Activated T-helper 17 cell treated with anti-CD3 and anti-CD28 coated beads, Interleukin-2, amount 50 U/mL, for 72 hours (primary cell): Measurements from ENCODE around the gene CDKAL1. TPM values are rescaled to one million over a fixed set of nuclear protein-coding genes. Genes with fewer than 3 reads are reported as not detected.
"Not testable (repeated sequence)": the region's sequence is repeated elsewhere in the genome, so short reads cannot be mapped to it uniquely, and the experiment has no call there.

Experiments used
- ATAC-seq: fragments of 150-1000 bp; cut with Tn5 transposase; replicated peaks from 2 replicates; pipeline ENCODE4 v1.10.0; 2021; ENCODE audit warnings: mild to moderate bottlenecking, moderate library complexity
- H3K27ac Mint-ChIP-seq: one replicate; pipeline ENCODE4 v1.8.0; 2022; ENCODE audit warnings: mixed read lengths
- H3K27me3 Mint-ChIP-seq: one replicate; pipeline ENCODE4 v1.8.0; 2022; ENCODE audit warnings: mixed read lengths
- H3K36me3 Mint-ChIP-seq: one replicate; pipeline ENCODE4 v1.8.0; 2022; ENCODE audit warnings: low read depth, mild to moderate bottlenecking, mixed read lengths
- H3K4me1 Mint-ChIP-seq: one replicate; pipeline ENCODE4 v1.8.0; 2022; ENCODE audit warnings: mixed read lengths
- H3K4me3 Mint-ChIP-seq: one replicate; pipeline ENCODE4 v1.8.0; 2022; ENCODE audit warnings: mild to moderate bottlenecking, mixed read lengths
- H3K9me3 Mint-ChIP-seq: one replicate; pipeline ENCODE4 v1.8.0; 2022; ENCODE audit warnings: mixed read lengths
- total RNA-seq, 2 donors: library from RNA; stranded (reverse); gene quantifications; one replicate each; pipeline ENCODE4 v1.2.3, GENCODE V29; 2022

CDKAL1 gene
- total RNA-seq: 10 to 100 TPM; 27.7 to 31.9 TPM

GRCh38 chr6:20534295-20535262 lies at the start of gene CDKAL1:
Gene CDKAL1, plus strand, starts transcription at chr6:20534457. Its CDS starts 11,894 bp downstream, at chr6:20546351.
- H3K27ac Mint-ChIP-seq: peak within 1 kb of the TSS; percentile 97
- no peaks in the 10 kb centered on the region for H3K27me3 Mint-ChIP-seq
- peaks cover 52% of the 10 kb centered on the region for H3K36me3 Mint-ChIP-seq
- peak; percentile 89 for ATAC-seq
- no peaks in the 10 kb centered on the region for H3K9me3 Mint-ChIP-seq
- H3K4me1 Mint-ChIP-seq: peaks cover 33% of the 10 kb centered on the region
- peak within 1 kb of the TSS; percentile 97 for H3K4me3 Mint-ChIP-seq

GRCh38 chr6:20486641-20487040 lies 47.6 kb upstream of the CDKAL1 start:
- H3K9me3 Mint-ChIP-seq: no peaks in the 10 kb centered on the region
- ATAC-seq: no peak
- peaks cover 97% of the 10 kb centered on the region for H3K36me3 Mint-ChIP-seq
- peaks cover 3% of the 10 kb centered on the region for H3K4me1 Mint-ChIP-seq
- H3K4me3 Mint-ChIP-seq: no peak overlapping the region
- H3K27ac Mint-ChIP-seq: no peak overlapping the region
- no peaks in the 10 kb centered on the region for H3K27me3 Mint-ChIP-seq

GRCh38 chr6:20487669-20488375 lies 46.4 kb upstream of the CDKAL1 start:
- H3K4me1 Mint-ChIP-seq: peaks cover 3% of the 10 kb centered on the region
- H3K27ac Mint-ChIP-seq: no peak overlapping the region

GRCh38 chr6:20490591-20490990 lies 43.7 kb upstream of the CDKAL1 start:
- Mint-ChIP-seq H3K36me3 (peaks cover 62% of the 10 kb centered on the region), H3K27me3 (no peaks in the 10 kb centered on the region)

More at GRCh38 chr6:20487669-20488375, 46.4 kb upstream of the CDKAL1 start:
- no peaks in the 10 kb centered on the region for H3K27me3 Mint-ChIP-seq
- H3K4me3 Mint-ChIP-seq: no peak overlapping the region
- ATAC-seq: no peak
- peaks cover 88% of the 10 kb centered on the region for H3K36me3 Mint-ChIP-seq
- no peaks in the 10 kb centered on the region for H3K9me3 Mint-ChIP-seq

GRCh38 chr6:20492099-20492498 lies 42.2 kb upstream of the CDKAL1 start:
- ATAC-seq: no peak
- no peak overlapping the region for H3K4me3 Mint-ChIP-seq
- H3K4me1 Mint-ChIP-seq: no peaks in the 10 kb centered on the region
- H3K27me3 Mint-ChIP-seq: no peaks in the 10 kb centered on the region
- no peak overlapping the region for H3K27ac Mint-ChIP-seq
- peaks cover 48% of the 10 kb centered on the region for H3K36me3 Mint-ChIP-seq
- H3K9me3 Mint-ChIP-seq: no peaks in the 10 kb centered on the region

More at GRCh38 chr6:20490591-20490990, 43.7 kb upstream of the CDKAL1 start:
- no peak for ATAC-seq
- no peak overlapping the region for H3K4me3 Mint-ChIP-seq
- H3K4me1 Mint-ChIP-seq: peaks cover 3% of the 10 kb centered on the region
- H3K27ac Mint-ChIP-seq: no peak overlapping the region
- H3K9me3 Mint-ChIP-seq: no peaks in the 10 kb centered on the region

- H3K4me1 Mint-ChIP-seq: no peaks in the 10 kb centered on the region
- H3K4me3 Mint-ChIP-seq: no peak overlapping the region
- no peak overlapping the region for H3K27ac Mint-ChIP-seq
- no peaks in the 10 kb centered on the region for H3K36me3 Mint-ChIP-seq
- no peaks in the 10 kb centered on the region for H3K9me3 Mint-ChIP-seq
- no peaks in the 10 kb centered on the region for H3K27me3 Mint-ChIP-seq
- no peak for ATAC-seq
Observed at GRCh38 chr6:20497216-20498040, 36.8 kb upstream of the CDKAL1 start.

GRCh38 chr6:20498041-20498385 lies 36.2 kb upstream of the CDKAL1 start:
- no peaks in the 10 kb centered on the region for H3K36me3 Mint-ChIP-seq
- H3K4me1 Mint-ChIP-seq: no peaks in the 10 kb centered on the region
- no peak for ATAC-seq
- no peaks in the 10 kb centered on the region for H3K27me3 Mint-ChIP-seq
- H3K4me3 Mint-ChIP-seq: no peak overlapping the region
- H3K27ac Mint-ChIP-seq: no peak overlapping the region
- no peaks in the 10 kb centered on the region for H3K9me3 Mint-ChIP-seq

- ATAC-seq: no peak
- no peaks in the 10 kb centered on the region for H3K9me3 Mint-ChIP-seq
- no peak overlapping the region for H3K4me3 Mint-ChIP-seq
Observed at GRCh38 chr6:20509212-20509611, 25.0 kb upstream of the CDKAL1 start.

GRCh38 chr6:20511852-20512251 lies 22.4 kb upstream of the CDKAL1 start:
- Mint-ChIP-seq H3K4me3 (no peak overlapping the region), H3K4me1 (no peaks in the 10 kb centered on the region), H3K27ac (no peak overlapping the region), H3K36me3 (no peaks in the 10 kb centered on the region), H3K27me3 (peaks cover 7% of the 10 kb centered on the region), H3K9me3 (no peaks in the 10 kb centered on the region)
- ATAC-seq: no peak

More at GRCh38 chr6:20509212-20509611, 25.0 kb upstream of the CDKAL1 start:
- no peak overlapping the region for H3K27ac Mint-ChIP-seq
- no peaks in the 10 kb centered on the region for H3K36me3 Mint-ChIP-seq
- H3K27me3 Mint-ChIP-seq: peaks cover 7% of the 10 kb centered on the region
- no peaks in the 10 kb centered on the region for H3K4me1 Mint-ChIP-seq

GRCh38 chr6:20525208-20525607 lies 9.0 kb upstream of the CDKAL1 start:
- H3K4me1 Mint-ChIP-seq: not testable (repeated sequence)

GRCh38 chr6:20529086-20529448 lies 5.2 kb upstream of the CDKAL1 start:
- not testable (repeated sequence) for H3K9me3 Mint-ChIP-seq, H3K4me1 Mint-ChIP-seq, H3K27ac Mint-ChIP-seq, H3K36me3 Mint-ChIP-seq, H3K27me3 Mint-ChIP-seq
- H3K4me3 Mint-ChIP-seq: peak overlapping the region; percentile 21
- peak; percentile 64 for ATAC-seq

More at GRCh38 chr6:20525208-20525607, 9.0 kb upstream of the CDKAL1 start:
- H3K4me3 Mint-ChIP-seq, H3K9me3 Mint-ChIP-seq, ATAC-seq, H3K27ac Mint-ChIP-seq, H3K36me3 Mint-ChIP-seq: not testable (repeated sequence)
- peaks cover 17% of the 10 kb centered on the region for H3K27me3 Mint-ChIP-seq

- no peak overlapping the region for H3K4me3 Mint-ChIP-seq
- no peak overlapping the region for H3K27ac Mint-ChIP-seq
Observed at GRCh38 chr6:20532881-20533280, 1.4 kb upstream of the CDKAL1 start.

GRCh38 chr6:20533746-20534294 lies 437 bp upstream of the CDKAL1 start:
- peak overlapping the region; percentile 97 for H3K27ac Mint-ChIP-seq
- no peaks in the 10 kb centered on the region for H3K9me3 Mint-ChIP-seq
- peak overlapping the region; percentile 97 for H3K4me3 Mint-ChIP-seq
- peaks cover 45% of the 10 kb centered on the region for H3K36me3 Mint-ChIP-seq
- H3K4me1 Mint-ChIP-seq: peaks cover 26% of the 10 kb centered on the region
- H3K27me3 Mint-ChIP-seq: no peaks in the 10 kb centered on the region
- ATAC-seq: no peak

More at GRCh38 chr6:20532881-20533280, 1.4 kb upstream of the CDKAL1 start:
- H3K36me3 Mint-ChIP-seq: peaks cover 37% of the 10 kb centered on the region
- no peaks in the 10 kb centered on the region for H3K27me3 Mint-ChIP-seq
- H3K4me1 Mint-ChIP-seq: peaks cover 18% of the 10 kb centered on the region
- H3K9me3 Mint-ChIP-seq: no peaks in the 10 kb centered on the region
- no peak for ATAC-seq

- no peak for ATAC-seq
- H3K36me3 Mint-ChIP-seq: peaks cover 89% of the 10 kb centered on the region
- no peak overlapping the region for H3K27ac Mint-ChIP-seq
- no peak overlapping the region for H3K4me3 Mint-ChIP-seq
- no peaks in the 10 kb centered on the region for H3K27me3 Mint-ChIP-seq
- H3K4me1 Mint-ChIP-seq: peaks cover 49% of the 10 kb centered on the region
- no peaks in the 10 kb centered on the region for H3K9me3 Mint-ChIP-seq
Observed at GRCh38 chr6:20538131-20538662, 3.9 kb downstream of the CDKAL1 start.
